Kidney (tissue), 14 donors: ENCODE data around the gene WDR91. TPM values are rescaled to one million over a fixed set of nuclear protein-coding genes. Genes with fewer than 3 reads are reported as not detected.
A peak's percentile ranks its signal among the peaks of the same experiment; 100 is the strongest.

Experiments
- DNase-seq, 5 donors: peaks; one replicate each; pipeline ENCODE4 v3.0.0-alpha.2; 2013 to 2020
- FAIRE-seq: peaks from 2 replicates; lab custom pipeline; 2012; peaks lifted over from hg19 to GRCh38; lab: Jason Lieb, UNC
- H3K27ac ChIP-seq, 2 donors: one replicate each; pipeline ENCODE4 v1.7.0; 2013; ENCODE audit warnings: low read depth in 2 of 2, low read length in 2 of 2, inconsistent platforms in 1 of 2
- H3K27me3 ChIP-seq: one replicate; pipeline ENCODE4 v1.7.1; 2013; ENCODE audit warnings: low read length, inconsistent platforms; ENCODE audit not compliant: control insufficient read depth, insufficient read depth
- H3K36me3 ChIP-seq, 3 donors: one replicate each; pipeline versions ENCODE4 v1.7.0 to v1.7.1; 2013; ENCODE audit warnings: low read length in 3 of 3, control low read depth in 1 of 3, inconsistent platforms in 1 of 3; ENCODE audit not compliant: insufficient read depth in 3 of 3, control insufficient read depth in 2 of 3
- H3K4me1 ChIP-seq, 3 donors: one replicate each; pipeline versions ENCODE4 v1.7.0 to v1.7.1; 2013; ENCODE audit warnings: low read length in 3 of 3, inconsistent platforms in 1 of 3, low read depth in 1 of 3; ENCODE audit not compliant: control insufficient read depth in 2 of 3, insufficient read depth in 2 of 3
- H3K4me3 ChIP-seq, 3 donors: one replicate each; pipeline versions ENCODE4 v1.7.0 to v1.8.1; 2013; ENCODE audit warnings: low read length in 3 of 3, control low read depth in 1 of 3, inconsistent platforms in 1 of 3
- H3K9ac ChIP-seq, 3 donors: one replicate each; pipeline versions ENCODE4 v1.7.0 to v1.7.1; 2013; ENCODE audit warnings: low read length in 3 of 3, control low read depth in 1 of 3, inconsistent platforms in 1 of 3
- H3K9me3 ChIP-seq, 3 donors: one replicate each; pipeline versions ENCODE4 v1.7.0 to v1.7.1; 2013; ENCODE audit warnings: low read length in 3 of 3, control low read depth in 1 of 3, inconsistent platforms in 1 of 3; ENCODE audit not compliant: control insufficient read depth in 2 of 3, insufficient read depth in 1 of 3
- CTCF ChIP-seq: IDR thresholded peaks from 3 replicates; pipeline ENCODE4 v1.5.1; 2012; ENCODE audit warnings: mild to moderate bottlenecking, moderate library complexity, borderline replicate concordance; ENCODE audit not compliant: insufficient read depth; ENCODE audit errors: extremely low read depth
- intact Hi-C: fragments of 100-400 bp; cut with DNase I; formaldehyde crosslinking; loops from one replicate; pipeline ENCODE4 v1.11.1; 2022
- polyA plus RNA-seq: library from polyadenylated mRNA; stranded (reverse); fragments of 350-450 nt; fragmentation: Illumina TruSeq; extraction: RNeasy Lipid Tissue Mini Kit (QIAGEN cat#74804); gene quantifications from one replicate; pipeline ENCODE4 v1.2.3, GENCODE V29; 2014; ENCODE audit warnings: low read depth, low replicate concordance; ENCODE audit not compliant: insufficient read depth
- total RNA-seq: library from RNA; stranded (reverse); fragmentation: NEBNext Ultra II Directional; extraction: Animal tissue kit (Norgen Biotek cat#: 25700); gene quantifications from one replicate; pipeline ENCODE4 v1.2.1, GENCODE V29; 2021
- donor health status: control.
- donor health status: control.
- donor health status: control.
- donor health status: control.
- donor health status: control.
- donor health status: DM: yes; HTN: yes; CAD: no.
- donor health status: Normal renal cell carcinoma (clear cell type).

Gene WDR91
- total and polyA plus RNA-seq, 2 donors from 2014 or later, result 27.8 to 73.9 TPM

- DNase-seq (no peak), FAIRE-seq (no peak)
- Histone ChIP-seq H3K27ac (no peak overlapping the region), H3K9me3 (no peaks in the 10 kb centered on the region), H3K27me3 (no peaks in the 10 kb centered on the region), H3K4me3 (no peak overlapping the region), H3K36me3 (no peaks in the 10 kb centered on the region), H3K9ac (no peak overlapping the region), H3K4me1 (no peaks in the 10 kb centered on the region)
- intact Hi-C loops, result no loop called here
- no peak for TF ChIP-seq CTCF
Observed at GRCh38 chr7:135232720-135233119, 21.4 kb upstream of the WDR91 start.

DNA sequence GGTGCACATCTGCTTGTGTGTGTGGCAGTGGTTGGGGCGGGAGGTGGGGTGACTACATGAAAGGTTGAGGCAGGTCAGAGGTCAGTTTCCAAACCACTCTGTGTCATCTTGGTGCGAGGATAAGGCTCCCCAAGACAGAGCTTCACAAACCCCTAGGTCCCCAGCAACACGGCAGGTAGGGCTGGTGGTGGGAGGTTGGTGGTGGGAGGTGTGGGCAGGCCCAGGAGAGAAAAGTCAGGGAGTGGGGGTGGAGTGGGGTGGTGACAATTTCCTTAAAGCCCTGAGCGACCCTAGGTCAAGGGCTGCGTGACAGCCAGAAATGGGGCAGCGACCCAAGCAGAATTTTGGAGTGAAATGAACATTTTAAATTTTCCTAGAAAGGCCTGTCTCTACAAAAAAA lies 20.8 kb upstream of the WDR91 start:
- H3K27ac ChIP-seq, result no peak overlapping the region
- intact Hi-C loops, result no loop called here
- FAIRE-seq, result no peak

DNA sequence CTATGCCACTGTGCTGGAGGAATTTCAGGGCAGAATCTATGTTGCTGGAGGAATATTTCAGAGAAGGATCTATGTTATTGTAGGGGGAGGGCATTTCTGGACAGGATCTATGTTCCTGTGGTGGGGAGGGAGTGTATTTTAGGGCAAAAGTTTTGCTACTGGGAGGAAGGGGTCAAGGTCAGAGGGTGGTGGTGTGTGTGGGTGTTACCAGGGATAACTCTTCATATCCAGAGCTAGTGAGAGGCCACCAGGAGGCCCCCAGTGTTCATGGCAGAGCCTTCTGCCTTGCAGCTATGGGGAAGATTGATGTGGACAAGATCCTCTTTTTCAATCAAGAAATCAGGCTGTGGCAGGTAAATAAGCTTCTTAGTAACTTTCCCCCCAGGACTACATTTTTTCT lies 20.4 kb upstream of the WDR91 start:
- no peaks in the 10 kb centered on the region for H3K9me3 ChIP-seq
- no peak for DNase-seq
- H3K27ac ChIP-seq, result no peak overlapping the region
- TF ChIP-seq CTCF, result no peak
- no peaks in the 10 kb centered on the region for H3K27me3 ChIP-seq
- no peaks in the 10 kb centered on the region for H3K4me1 ChIP-seq
- H3K36me3 ChIP-seq, result no peaks in the 10 kb centered on the region
- no peak overlapping the region for H3K9ac ChIP-seq
- no peak overlapping the region for H3K4me3 ChIP-seq
- intact Hi-C loops, result no loop called here
- no peak for FAIRE-seq

More for the DNA sequence above, 20.8 kb upstream of the WDR91 start:
- Histone ChIP-seq H3K4me1 (no peaks in the 10 kb centered on the region), H3K36me3 (no peaks in the 10 kb centered on the region), H3K9ac (no peak overlapping the region), H3K9me3 (no peaks in the 10 kb centered on the region), H3K4me3 (no peak overlapping the region), H3K27me3 (no peaks in the 10 kb centered on the region)
- DNase-seq, result no peak
- no peak for TF ChIP-seq CTCF

- no peak overlapping the region for H3K27ac ChIP-seq
- peak; percentile 74 for FAIRE-seq
Observed at GRCh38 chr7:135224027-135224426, 12.7 kb upstream of the WDR91 start.

More at GRCh38 chr7:135224027-135224426, 12.7 kb upstream of the WDR91 start:
- no peak for TF ChIP-seq CTCF
- H3K27me3 ChIP-seq, result no peaks in the 10 kb centered on the region
- DNase-seq, result no peak
- no peak overlapping the region for H3K4me3 ChIP-seq
- no peaks in the 10 kb centered on the region for H3K4me1 ChIP-seq
- H3K9me3 ChIP-seq, result no peaks in the 10 kb centered on the region
- intact Hi-C loops, result no loop called here
- no peaks in the 10 kb centered on the region for H3K36me3 ChIP-seq
- no peak overlapping the region for H3K9ac ChIP-seq
